Activated CD8-positive, alpha-beta memory T cell treated with anti-CD3 and anti-CD28 coated beads, Interleukin-2, amount 50 U/mL, for 24 hours (primary cell): ENCODE results near the gene HRAS.

Experiments used
- DNase-seq: peaks from one replicate; pipeline ENCODE4 v3.0.0-alpha.2; 2020; ENCODE audit errors: extremely low read depth

HRAS gene

DNA sequence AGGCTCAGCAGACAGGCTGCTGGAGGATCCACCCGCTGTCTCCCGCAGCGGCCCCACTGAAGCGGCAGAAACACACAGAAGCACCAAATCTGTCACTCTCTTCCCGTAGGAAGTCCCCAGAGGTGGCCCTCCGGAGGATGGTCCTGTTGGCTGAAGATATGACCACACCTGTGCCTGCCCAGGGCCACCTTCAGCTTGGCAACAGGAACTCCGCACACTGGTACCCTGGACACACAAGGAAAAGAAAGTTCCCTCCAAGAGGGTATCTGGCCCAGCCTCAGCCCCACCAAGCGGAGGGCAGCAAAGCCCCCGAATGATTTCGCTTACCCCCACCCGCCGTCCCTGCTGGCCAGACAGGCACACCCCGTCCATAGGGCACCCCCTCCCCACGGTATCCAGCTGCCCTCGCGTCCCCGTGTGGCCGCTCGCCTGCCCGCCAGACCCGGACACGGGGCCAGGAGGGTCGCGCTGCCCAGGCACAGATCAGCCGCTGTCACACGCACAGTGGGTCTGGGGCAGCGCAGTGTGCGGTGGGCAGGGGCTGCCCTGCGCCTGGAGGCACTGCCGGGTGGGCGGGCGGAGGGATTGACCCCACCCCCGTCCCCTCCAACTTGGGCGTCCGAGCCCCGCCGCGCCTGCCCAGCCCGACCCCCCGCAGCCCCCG is 32.4 kb upstream of the HRAS start:
- DNase-seq, result no peak

DNA sequence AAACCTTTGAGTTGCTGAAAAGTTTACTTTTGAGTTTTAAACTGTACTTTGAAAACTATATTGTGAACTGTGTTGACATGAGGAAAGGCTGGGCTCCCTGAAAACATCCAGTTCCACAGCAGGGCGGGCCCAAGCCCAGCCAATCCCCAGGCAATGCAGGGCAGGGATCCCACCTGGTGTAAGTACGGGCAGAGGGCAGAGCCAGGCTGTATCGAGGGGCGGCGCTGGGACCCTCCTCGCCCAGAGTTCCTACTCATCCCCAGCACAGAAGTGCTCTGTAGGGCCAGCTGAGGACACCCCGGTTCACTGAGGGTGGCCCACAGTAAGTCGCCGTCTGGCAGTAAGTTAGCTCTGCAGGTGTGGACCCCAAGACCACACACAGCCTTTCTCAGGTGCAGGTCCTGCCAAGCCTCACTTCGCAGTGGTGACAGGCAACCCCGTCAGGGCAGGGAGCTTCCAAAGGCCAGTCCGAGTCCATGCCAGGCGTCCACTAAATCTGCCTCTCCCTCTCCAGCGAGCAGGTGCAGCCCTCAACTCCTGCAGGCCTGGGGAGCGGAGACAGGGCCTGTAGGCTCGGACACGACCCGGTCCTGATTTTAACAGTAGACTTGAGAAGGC is 31.7 kb upstream of the HRAS start:
- no peak for DNase-seq

GRCh38 chr11:565921-566509 is 30.6 kb upstream of the HRAS start:
- DNase-seq, result no peak

DNA sequence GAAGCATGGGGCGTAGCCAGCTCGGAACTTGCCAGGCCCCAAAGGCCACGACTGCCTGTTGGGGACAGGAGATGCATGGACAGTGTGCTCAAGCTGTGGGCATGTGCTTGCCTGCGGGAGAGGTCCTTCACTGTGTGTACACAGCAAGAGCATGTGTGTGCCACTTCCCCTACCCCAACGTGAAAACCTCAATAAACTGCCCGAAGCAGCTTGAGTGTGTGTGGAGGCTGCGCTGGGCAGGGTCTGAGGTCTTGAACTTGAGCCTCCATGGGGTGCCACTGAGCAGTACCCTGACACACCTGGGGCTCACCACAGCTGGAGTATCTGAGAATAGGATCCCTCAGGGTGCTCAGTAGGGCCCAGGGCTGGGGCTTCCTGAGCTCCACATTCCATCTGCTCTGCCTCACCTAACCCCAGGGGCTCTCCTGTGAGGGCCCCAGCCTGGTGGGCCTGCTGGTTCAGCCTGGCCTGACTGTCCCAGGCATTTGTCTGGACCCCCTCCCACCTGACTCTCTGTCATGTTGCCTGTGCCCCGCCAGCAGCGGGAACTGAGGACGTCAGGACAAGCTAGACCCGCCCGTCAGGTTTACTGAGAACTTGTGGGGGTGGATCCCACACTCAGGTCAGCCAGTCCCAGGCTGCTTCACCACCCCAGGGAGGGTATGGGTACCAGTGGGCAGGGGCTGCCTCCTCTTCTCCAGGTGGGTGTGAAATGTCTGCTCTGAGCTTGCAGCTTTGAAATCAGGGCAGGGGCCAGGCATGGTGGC is 28.6 kb upstream of the HRAS start:
- no peak for DNase-seq

- DNase-seq, result no peak
Measured at GRCh38 chr11:563066-563811, 27.9 kb upstream of the HRAS start.

GRCh38 chr11:562046-562645 is 26.8 kb upstream of the HRAS start:
- no peak for DNase-seq

GRCh38 chr11:561148-562003 is 26.0 kb upstream of the HRAS start:
- DNase-seq, result no peak

- DNase-seq, result peak; percentile 81
Measured at GRCh38 chr11:560305-561147, 25.1 kb upstream of the HRAS start, which contains the start of the genes LMNTD2 and RASSF7. TSS of gene LMNTD2 (minus strand) at chr11:560738. CDS start at chr11:560716, 22 bp downstream. TSS of gene RASSF7 (plus strand) at chr11:560970. CDS start at chr11:561769, 799 bp downstream.

GRCh38 chr11:559712-560304 is 24.4 kb upstream of the HRAS start:
- no peak for DNase-seq

DNA sequence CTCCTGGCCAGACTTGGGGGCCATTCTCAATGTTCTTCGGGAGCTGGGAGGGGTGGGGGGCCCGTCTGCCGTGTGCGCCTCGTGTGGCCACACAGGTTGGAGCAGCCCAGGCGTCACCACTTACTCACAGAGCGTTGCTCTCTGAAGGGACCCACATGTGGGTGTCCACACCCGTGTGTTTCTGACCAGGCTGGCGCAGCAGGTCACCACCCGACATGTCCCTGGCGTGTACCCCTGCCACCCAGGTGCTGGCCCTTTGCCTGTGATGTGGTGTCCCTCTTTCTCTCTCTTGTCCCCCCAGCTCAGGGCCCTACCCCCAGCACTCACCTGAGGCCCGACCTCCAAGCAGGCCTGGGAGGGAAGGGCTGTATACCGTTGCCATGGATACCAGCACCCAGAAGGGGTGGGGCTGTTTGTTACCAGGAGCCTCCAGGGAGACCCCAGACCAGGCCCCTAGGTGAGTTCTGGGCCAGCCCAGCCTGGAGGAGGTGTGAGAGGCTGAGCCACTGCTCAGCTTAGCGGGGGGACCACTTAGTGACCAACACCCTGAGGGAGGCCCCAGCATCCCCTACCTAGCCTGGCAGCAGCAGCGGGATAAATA is 23.7 kb upstream of the HRAS start:
- no peak for DNase-seq

GRCh38 chr11:558503-558902 is 23.1 kb upstream of the HRAS start:
- no peak for DNase-seq

DNA sequence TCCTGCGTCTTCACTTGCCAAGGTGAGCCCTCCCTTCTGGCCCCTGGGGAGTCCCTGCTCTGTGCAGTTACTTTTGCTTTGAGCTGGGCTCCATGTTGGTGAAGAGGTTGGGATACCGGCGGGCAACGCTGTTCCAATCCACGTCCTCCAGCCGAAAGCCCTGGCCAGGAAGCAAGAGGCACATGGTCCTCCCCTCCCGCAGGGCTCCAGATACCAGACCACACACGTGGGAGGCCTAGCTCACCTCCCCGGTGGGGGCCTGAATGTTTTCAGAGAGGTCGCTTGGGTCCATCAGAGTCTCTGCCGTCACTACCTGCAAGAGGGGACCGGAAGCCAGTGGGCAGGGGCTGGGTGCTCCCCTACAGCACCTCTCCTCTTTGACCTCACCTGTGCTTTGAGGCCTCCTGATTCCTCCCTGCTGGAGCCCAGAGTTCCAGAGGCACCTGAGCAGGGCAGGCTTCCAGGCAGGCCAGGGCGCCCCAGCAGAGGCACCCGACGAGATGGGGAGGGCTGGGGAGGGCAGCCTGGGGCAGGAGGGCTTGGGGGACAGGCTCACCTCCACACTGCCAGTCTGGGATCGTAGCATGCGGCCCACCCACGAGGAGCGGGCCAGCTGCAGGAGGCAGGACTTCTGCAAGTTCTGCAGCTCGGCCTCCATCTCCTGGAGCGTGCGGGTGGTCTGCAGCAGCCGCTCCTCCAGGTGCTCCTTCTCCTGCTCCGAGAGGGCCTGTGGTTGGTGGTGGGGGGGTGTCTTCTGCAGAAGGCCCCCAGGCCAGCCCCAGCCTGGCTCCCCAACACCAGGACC is 22.2 kb upstream of the HRAS start:
- DNase-seq, result no peak

DNA sequence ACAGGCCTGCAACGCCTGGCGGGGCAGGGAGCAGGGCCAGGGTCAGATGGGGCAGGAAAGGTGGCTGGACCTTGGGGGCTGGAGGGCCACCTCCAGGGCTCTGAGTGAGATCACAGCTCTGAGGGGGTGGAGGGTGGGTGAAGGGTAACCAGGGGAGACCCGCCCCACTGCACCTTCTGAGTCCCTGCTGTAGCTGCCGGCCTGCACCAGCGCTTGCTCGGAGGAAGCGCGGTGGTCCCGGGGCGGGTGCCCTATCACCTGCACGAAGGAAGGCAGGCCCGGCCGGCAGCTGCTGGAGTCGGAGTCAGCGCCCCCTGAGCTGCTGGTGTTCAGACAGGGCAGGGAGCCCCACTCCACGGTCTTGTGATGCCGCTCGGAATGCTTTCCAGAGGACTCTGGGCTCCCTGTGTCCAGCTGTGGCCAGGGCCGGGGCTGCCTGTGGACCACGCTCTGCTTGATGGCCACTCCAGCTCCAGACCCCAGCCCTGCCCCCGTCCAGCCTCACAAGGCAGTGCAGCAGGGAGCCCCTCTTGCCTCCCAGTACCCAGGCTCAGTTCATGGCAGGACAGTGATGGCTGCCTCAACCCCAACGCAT is 21.4 kb upstream of the HRAS start:
- no peak for DNase-seq

GRCh38 chr11:555780-556661 is 20.6 kb upstream of the HRAS start:
- no peak for DNase-seq

GRCh38 chr11:555227-555779 is 19.9 kb upstream of the HRAS start:
- DNase-seq, result no peak
